ENCODE results near the gene WIF1. TPM values are rescaled to one million over a fixed set of nuclear protein-coding genes. Genes with fewer than 3 reads are reported as not detected.

The WIF1 gene
- total and polyA plus RNA-seq, 4 donors: 16.9 to 109 (median 51.0) TPM

DNA sequence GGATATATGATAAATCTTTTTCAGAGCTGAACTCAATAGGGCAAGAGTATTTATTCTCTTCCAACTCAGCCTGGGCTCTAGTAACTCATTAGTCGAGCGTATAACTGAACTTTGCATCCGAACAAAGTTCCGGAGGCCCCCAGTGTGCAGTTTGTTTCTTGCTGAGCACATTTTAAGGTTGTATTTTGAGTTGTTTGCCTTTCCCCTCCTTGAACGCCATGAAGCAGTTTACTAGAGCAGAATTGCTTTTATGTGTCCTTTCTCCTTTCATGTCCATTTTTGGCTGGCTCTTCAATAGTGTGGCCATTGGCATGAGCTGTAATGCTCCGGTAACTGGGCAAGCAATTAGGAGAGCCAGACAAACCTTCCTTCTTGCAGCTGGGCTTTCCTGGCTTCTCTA lies 105.3 kb downstream of the WIF1 start:
- H3K9ac ChIP-seq (ENCODE audit: insufficient read depth in 1 of 2, low read length in 2 of 2): no peak overlapping the region
- 71 to 83% methylated on average over 6 of the region's 6 CpGs for WGBS, 2 donors
- H3K4me3 ChIP-seq: no peak overlapping the region
- no peaks in the 10 kb centered on the region for H3K36me3 ChIP-seq (ENCODE audit: control insufficient read depth in 4 of 4, insufficient read depth in 4 of 4, low read length in 4 of 4)
- DNase-seq (no peak), ATAC-seq (ENCODE audit: insufficient read depth, low FRiP score) (no peak)
- peaks cover 0 to 2% (median 0%) of the 10 kb centered on the region in 4 donors for H3K9me3 ChIP-seq (ENCODE audit: control insufficient read depth in 4 of 4, insufficient read depth in 3 of 4, low read length in 3 of 4)
- H3K27ac ChIP-seq (ENCODE audit: low read depth in 1 of 2, low read length in 1 of 2): no peak overlapping the region
- H3K27me3 ChIP-seq (ENCODE audit: control insufficient read depth in 3 of 3, insufficient read depth in 3 of 3, low read length in 2 of 3): no peaks in the 10 kb centered on the region
- peaks cover 0 to under 1% (median 0%) of the 10 kb centered on the region in 5 donors for H3K4me1 ChIP-seq (ENCODE audit: control insufficient read depth in 5 of 5, insufficient read depth in 5 of 5, low read length in 5 of 5)
- TF ChIP-seq, protein P1, sequence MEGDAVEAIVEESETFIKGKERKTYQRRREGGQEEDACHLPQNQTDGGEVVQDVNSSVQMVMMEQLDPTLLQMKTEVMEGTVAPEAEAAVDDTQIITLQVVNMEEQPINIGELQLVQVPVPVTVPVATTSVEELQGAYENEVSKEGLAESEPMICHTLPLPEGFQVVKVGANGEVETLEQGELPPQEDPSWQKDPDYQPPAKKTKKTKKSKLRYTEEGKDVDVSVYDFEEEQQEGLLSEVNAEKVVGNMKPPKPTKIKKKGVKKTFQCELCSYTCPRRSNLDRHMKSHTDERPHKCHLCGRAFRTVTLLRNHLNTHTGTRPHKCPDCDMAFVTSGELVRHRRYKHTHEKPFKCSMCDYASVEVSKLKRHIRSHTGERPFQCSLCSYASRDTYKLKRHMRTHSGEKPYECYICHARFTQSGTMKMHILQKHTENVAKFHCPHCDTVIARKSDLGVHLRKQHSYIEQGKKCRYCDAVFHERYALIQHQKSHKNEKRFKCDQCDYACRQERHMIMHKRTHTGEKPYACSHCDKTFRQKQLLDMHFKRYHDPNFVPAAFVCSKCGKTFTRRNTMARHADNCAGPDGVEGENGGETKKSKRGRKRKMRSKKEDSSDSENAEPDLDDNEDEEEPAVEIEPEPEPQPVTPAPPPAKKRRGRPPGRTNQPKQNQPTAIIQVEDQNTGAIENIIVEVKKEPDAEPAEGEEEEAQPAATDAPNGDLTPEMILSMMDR (IDR thresholded peaks at IDR 0.05; ENCODE audit: control extremely low read depth, extremely low read depth): no peak

GRCh38 chr12:65014504-65015271 lies 106.4 kb downstream of the WIF1 start:
- Histone ChIP-seq H3K27me3 (ENCODE audit: control insufficient read depth in 3 of 3, insufficient read depth in 3 of 3, low read length in 2 of 3) (no peaks in the 10 kb centered on the region), H3K9ac (ENCODE audit: insufficient read depth in 1 of 2, low read length in 2 of 2) (no peak overlapping the region), H3K36me3 (ENCODE audit: control insufficient read depth in 4 of 4, insufficient read depth in 4 of 4, low read length in 4 of 4) (no peaks in the 10 kb centered on the region), H3K27ac (ENCODE audit: low read depth in 1 of 2, low read length in 1 of 2) (no peak overlapping the region), H3K9me3 (ENCODE audit: control insufficient read depth in 4 of 4, insufficient read depth in 3 of 4, low read length in 3 of 4) (peaks cover 0 to 4% (median 0%) of the 10 kb centered on the region in 4 donors), H3K4me3 (no peak overlapping the region), H3K4me1 (ENCODE audit: control insufficient read depth in 5 of 5, insufficient read depth in 5 of 5, low read length in 5 of 5) (peaks cover 0 to 9% (median 0%) of the 10 kb centered on the region in 5 donors)
- 77 to 81% methylated on average over 9 of the region's 9 CpGs for WGBS, 2 donors
- no peak for ATAC-seq (ENCODE audit: insufficient read depth, low FRiP score)
- TF ChIP-seq, protein P1 (IDR thresholded peaks at IDR 0.05; ENCODE audit: control extremely low read depth, extremely low read depth): no peak
- DNase-seq: no peak

DNA sequence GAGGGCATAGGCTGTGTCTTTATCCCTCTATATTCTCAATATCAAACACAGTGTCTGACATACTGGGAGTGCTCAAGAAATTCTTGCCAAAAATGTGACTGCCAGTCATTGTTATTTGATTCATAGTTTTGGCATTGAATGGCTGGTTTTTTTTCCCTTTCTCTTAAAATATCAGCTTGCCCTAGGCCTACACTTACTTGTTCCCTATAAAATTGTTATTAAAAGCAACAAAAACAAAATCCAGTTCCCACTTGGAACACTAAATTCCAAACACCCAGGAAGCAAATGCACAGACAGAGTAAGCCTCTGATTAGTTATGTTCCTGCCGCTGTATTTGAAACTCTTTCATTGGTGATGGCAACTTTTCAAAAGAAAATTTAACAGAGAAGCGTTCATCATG lies 110.7 kb downstream of the WIF1 start:
- 77 to 89% methylated on average over 2 of the region's 2 CpGs for WGBS, 2 donors
- H3K4me1 ChIP-seq (ENCODE audit: control insufficient read depth in 5 of 5, insufficient read depth in 5 of 5, low read length in 5 of 5): peaks cover 0 to 9% (median 0%) of the 10 kb centered on the region in 5 donors
- peaks cover 0 to 2% (median 0%) of the 10 kb centered on the region in 4 donors for H3K9me3 ChIP-seq (ENCODE audit: control insufficient read depth in 4 of 4, insufficient read depth in 3 of 4, low read length in 3 of 4)
- TF ChIP-seq, protein P1 (IDR thresholded peaks at IDR 0.05; ENCODE audit: control extremely low read depth, extremely low read depth): no peak
- ATAC-seq (ENCODE audit: insufficient read depth, low FRiP score): no peak
- no peaks in the 10 kb centered on the region for H3K36me3 ChIP-seq (ENCODE audit: control insufficient read depth in 4 of 4, insufficient read depth in 4 of 4, low read length in 4 of 4)
- DNase-seq: no peak
- H3K9ac ChIP-seq (ENCODE audit: insufficient read depth in 1 of 2, low read length in 2 of 2): no peak overlapping the region
- no peaks in the 10 kb centered on the region for H3K27me3 ChIP-seq (ENCODE audit: control insufficient read depth in 3 of 3, insufficient read depth in 3 of 3, low read length in 2 of 3)
- H3K27ac ChIP-seq (ENCODE audit: low read depth in 1 of 2, low read length in 1 of 2): no peak overlapping the region
- H3K4me3 ChIP-seq: no peak overlapping the region
